Osteocyte (in vitro differentiated cells): ENCODE data around the gene PRMT3. TPM values are rescaled to one million over a fixed set of nuclear protein-coding genes. Genes with fewer than 3 reads are reported as not detected.

Source experiments
- DNase-seq: peaks from one replicate; pipeline ENCODE4 v3.0.0; 2021; ENCODE audit warnings: mixed read lengths; ENCODE audit not compliant: unreplicated experiment; ENCODE audit errors: extremely low spot score
- H3K27ac Mint-ChIP-seq: one replicate; pipeline ENCODE4 v1.8.0; 2021; ENCODE audit warnings: mild to moderate bottlenecking, mixed read lengths; ENCODE audit not compliant: unreplicated experiment
- H3K27me3 Mint-ChIP-seq: one replicate; pipeline ENCODE4 v1.8.0; 2021; ENCODE audit warnings: mixed read lengths; ENCODE audit not compliant: unreplicated experiment
- H3K36me3 Mint-ChIP-seq: one replicate; pipeline ENCODE4 v1.8.0; 2021; ENCODE audit warnings: mixed read lengths; ENCODE audit not compliant: unreplicated experiment
- H3K4me1 Mint-ChIP-seq: one replicate; pipeline ENCODE4 v1.8.0; 2021; ENCODE audit warnings: mixed read lengths; ENCODE audit not compliant: unreplicated experiment
- H3K4me3 Mint-ChIP-seq: one replicate; pipeline ENCODE4 v1.8.0; 2021; ENCODE audit warnings: mild to moderate bottlenecking, moderate library complexity, mixed read lengths; ENCODE audit not compliant: unreplicated experiment
- H3K9me3 Mint-ChIP-seq: one replicate; pipeline ENCODE4 v1.8.0; 2021; ENCODE audit warnings: mixed read lengths; ENCODE audit not compliant: unreplicated experiment
- CTCF ChIP-seq: fragments of 200-600 bp; sonication (generic); IDR thresholded peaks from 2 replicates; pipeline ENCODE4 v1.5.0; 2021; ENCODE audit warnings: antibody characterized with exemption, mild to moderate bottlenecking, moderate library complexity
- total RNA-seq: library from RNA; stranded (reverse); gene quantifications from 2 replicates; pipeline ENCODE4 v1.2.1, GENCODE V29; 2021

The PRMT3 gene
- total RNA-seq, 1 donor from 2014 or later = 17.7 TPM

DNA sequence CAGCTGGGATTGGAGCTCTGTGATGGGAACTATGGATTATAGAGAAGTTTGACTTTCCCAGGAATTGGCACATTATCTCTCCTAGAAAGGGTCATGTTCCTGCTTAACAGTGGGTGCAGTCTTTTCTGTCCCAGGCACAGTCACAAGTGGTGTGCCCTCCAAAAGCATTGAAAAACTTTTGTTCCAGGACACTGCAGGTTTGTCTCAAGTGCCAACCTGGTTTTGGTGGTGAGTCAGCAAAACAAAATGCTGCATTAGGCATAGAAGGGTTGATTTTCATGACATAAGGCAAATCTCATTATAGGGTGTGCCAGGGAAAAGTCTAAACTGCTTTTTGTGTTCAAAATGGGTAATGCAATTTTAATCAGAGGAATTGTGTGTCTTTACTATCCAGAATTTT is 19.1 kb upstream of the PRMT3 start:
- peak overlapping the region; percentile 77 for H3K27ac Mint-ChIP-seq
- no peak overlapping the region for H3K4me3 Mint-ChIP-seq
- no peaks in the 10 kb centered on the region for H3K27me3 Mint-ChIP-seq
- no peaks in the 10 kb centered on the region for H3K9me3 Mint-ChIP-seq
- DNase-seq = no peak
- no peak for TF ChIP-seq CTCF
- peaks cover 4% of the 10 kb centered on the region for H3K36me3 Mint-ChIP-seq
- H3K4me1 Mint-ChIP-seq = peaks cover 41% of the 10 kb centered on the region

DNA sequence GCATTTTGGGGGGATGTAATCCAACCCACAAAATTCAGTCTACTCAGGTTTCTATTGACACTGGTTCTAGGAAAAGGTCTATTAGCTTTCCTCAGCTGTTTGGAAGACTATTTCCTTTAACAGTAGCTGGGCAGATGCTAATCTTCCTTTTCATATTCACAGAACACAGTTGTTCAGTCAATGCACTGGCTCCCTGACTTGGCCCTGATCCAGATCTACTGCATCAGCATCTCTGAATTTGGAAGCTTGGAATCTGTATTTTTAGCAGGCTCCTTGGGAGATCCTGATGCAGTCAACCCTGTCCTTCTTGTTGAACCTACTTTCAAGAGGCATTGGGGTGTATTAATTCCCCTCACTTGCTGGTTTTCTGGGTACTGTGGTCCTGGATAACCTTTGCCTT is 17.7 kb upstream of the PRMT3 start:
- Mint-ChIP-seq H3K27me3 (no peaks in the 10 kb centered on the region), H3K4me3 (no peak overlapping the region), H3K9me3 (no peaks in the 10 kb centered on the region), H3K27ac (no peak overlapping the region), H3K4me1 (peaks cover 44% of the 10 kb centered on the region), H3K36me3 (peaks cover 7% of the 10 kb centered on the region)
- no peak for TF ChIP-seq CTCF
- DNase-seq = no peak

GRCh38 chr11:20372081-20372626 is 15.4 kb upstream of the PRMT3 start:
- peaks cover 29% of the 10 kb centered on the region for H3K4me1 Mint-ChIP-seq
- H3K27me3 Mint-ChIP-seq = no peaks in the 10 kb centered on the region
- DNase-seq = no peak
- H3K36me3 Mint-ChIP-seq = peaks cover 11% of the 10 kb centered on the region
- H3K9me3 Mint-ChIP-seq = no peaks in the 10 kb centered on the region
- no peak for TF ChIP-seq CTCF
- H3K27ac Mint-ChIP-seq = no peak overlapping the region
- H3K4me3 Mint-ChIP-seq = no peak overlapping the region

- no peak overlapping the region for H3K4me3 Mint-ChIP-seq
These were observed 14.4 kb upstream of the PRMT3 start for GRCh38 chr11:20373147-20373546.

More at GRCh38 chr11:20373147-20373546, 14.4 kb upstream of the PRMT3 start:
- peak overlapping the region; percentile 0 for H3K27ac Mint-ChIP-seq
- no peaks in the 10 kb centered on the region for H3K9me3 Mint-ChIP-seq
- no peak for TF ChIP-seq CTCF
- no peaks in the 10 kb centered on the region for H3K27me3 Mint-ChIP-seq
- H3K36me3 Mint-ChIP-seq = peaks cover 11% of the 10 kb centered on the region
- DNase-seq = no peak
- H3K4me1 Mint-ChIP-seq = peaks cover 22% of the 10 kb centered on the region
